Activated CD8-positive, alpha-beta memory T cell treated with anti-CD3 and anti-CD28 coated beads for 48 hours (primary cell): ENCODE data around the gene SLC25A34.
A peak's percentile ranks its signal among the peaks of the same experiment; 100 is the strongest.

Experiments used
- DNase-seq, 3 experiments: peaks; one replicate each; pipeline ENCODE4 v3.0.0-alpha.2; 2020; ENCODE audit warnings: low read depth in 2 of 3, low spot score in 2 of 3

SLC25A34 gene

GRCh38 chr1:15732686-15733081, 3.4 kb upstream of the SLC25A34 start:
- DNase-seq, result no peak

DNA sequence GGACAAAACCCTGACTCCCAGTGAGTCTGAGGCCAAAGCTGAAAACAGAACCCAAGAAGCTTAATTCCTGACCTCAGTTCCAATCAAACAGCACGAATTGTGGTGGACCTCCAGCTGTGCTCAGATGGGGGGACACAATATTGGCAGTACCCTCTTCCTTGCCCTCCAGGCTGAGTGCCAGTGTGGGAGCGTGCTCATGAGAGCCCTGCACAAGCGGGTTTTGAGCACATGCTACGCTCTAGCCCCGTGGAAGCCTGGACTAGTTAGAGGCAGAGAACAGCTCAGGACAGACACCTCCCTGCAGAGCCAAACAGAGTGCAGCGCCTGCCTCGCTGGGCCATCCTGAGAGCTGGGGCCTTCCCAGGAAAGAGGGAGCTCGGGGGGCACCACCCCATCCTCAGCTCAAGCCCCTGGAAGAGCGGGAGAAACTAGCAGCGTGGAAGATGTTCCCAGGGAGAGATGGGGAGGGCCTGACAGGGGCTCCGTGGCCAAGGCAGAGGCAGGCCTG, 2.8 kb upstream of the SLC25A34 start:
- no peak for DNase-seq

GRCh38 chr1:15733726-15734226, 2.3 kb upstream of the SLC25A34 start:
- DNase-seq, result no peak

DNA sequence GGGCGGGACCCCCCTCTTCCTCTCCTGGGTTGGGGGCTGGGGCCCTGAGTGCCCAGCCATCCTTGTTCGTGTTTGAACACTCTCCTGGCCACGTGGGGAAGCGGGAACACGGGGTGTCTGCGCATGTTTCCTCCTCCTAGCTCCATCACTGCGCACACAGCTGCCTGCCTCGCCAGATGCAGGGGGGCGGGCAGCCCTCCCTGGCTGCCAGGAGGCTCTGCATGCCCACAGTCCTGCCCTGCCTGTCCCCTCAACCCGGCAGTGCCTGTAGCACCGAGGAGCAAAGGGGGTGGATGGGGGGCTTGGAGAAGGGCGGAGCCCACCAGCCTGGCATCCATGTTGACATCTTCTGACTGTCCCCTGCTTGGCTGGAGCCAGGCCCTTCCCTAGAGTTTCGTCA, 1.8 kb upstream of the SLC25A34 start:
- DNase-seq, result no peak

DNA sequence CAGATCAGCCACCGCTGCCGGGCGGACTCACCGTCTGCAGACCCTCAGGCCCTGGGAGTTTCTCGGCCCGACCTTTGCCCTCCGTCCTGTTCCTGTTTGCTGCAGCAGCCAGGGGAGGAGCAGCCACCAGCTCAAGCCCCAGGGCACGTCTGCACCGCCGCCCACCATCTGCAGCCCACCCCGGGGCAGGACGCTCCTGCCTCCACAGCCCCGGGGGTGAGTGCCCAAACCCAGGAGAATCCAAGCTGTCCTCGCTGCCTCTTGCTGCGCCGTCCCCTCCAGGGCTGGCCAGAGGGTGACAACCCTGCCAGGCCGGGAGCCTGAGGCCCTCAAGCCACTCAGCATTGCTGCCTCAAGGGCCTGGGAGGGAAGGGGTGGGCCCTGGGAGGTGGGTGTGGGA, 1.2 kb upstream of the SLC25A34 start:
- no peak for DNase-seq

GRCh38 chr1:15735304-15736037, 587 bp upstream of the SLC25A34 start:
- DNase-seq, result no peak

DNA sequence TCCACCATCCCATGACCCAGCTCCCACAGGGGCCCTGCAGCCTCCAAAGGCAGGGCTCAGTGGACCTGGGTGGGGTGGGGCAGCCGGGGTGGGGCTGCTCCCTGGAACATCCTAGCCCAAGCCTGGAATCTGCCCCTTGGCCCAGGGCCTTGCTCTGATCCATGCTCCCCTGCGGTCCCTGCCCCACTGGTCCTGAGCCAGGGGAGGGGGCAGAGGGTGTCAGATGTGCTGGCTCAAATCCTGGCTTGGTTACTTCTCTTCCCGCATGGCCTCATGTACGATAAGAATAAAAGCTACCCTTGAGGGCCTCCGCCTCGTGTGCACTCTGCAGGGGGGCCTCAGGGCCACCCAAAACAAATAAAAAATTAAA, 819 bp downstream of the SLC25A34 start:
- no peak for DNase-seq

- DNase-seq, result no peak
Measured at GRCh38 chr1:15737324-15738319, 1.6 kb downstream of the SLC25A34 start.

DNA sequence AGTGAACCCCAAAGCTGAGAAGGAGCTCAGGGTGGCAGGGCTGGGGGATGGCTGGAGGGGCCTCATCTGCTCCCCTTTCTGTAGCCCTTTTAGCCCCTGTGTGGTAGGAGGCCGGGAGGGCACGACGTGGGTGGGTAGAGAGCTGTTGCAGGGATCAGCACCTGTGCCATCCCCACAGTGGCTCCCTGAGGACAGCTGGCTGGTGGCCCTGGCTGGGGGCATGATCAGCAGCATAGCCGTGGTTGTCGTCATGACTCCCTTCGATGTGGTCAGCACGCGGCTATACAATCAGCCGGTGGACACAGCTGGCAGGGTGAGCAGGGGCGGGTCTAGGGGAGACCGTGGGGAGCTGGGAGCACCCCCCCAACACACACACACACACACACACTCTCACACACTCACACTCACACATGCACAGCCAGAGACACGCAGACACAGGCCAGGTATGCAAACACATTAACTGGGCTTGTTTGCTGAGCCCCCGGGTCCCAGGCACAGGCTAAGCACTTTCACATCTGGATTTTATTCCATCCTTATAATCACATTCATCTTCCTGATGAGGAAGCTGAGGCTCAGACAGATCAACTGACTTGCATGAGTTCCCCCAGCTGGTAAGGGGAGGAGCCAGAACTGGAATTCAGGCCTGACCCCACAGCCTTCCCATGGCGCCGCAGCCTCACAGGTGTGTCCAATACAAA, 2.5 kb downstream of the SLC25A34 start:
- no peak for DNase-seq

DNA sequence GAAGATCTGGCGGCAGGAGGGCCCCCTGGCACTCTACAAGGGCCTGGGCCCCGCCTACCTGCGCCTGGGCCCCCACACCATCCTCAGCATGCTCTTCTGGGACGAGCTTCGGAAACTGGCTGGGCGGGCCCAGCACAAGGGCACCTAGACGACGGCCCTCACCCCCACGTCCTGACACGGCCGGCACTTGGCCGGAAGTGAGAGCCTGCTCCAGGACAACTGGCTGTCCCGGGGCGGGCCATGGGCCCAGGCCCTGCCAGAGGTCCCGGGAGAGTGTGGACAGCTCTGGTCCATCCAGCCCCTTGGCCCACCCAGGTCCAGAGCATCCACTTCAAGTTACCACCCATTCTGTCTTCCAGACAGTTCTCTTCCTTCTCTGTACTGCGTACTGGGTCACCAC, 3.2 kb downstream of the SLC25A34 start:
- DNase-seq, result no peak

GRCh38 chr1:15739745-15740144, 3.7 kb downstream of the SLC25A34 start:
- DNase-seq, result no peak

GRCh38 chr1:15740924-15741850, 5.1 kb downstream of the SLC25A34 start:
- peak; percentile 33 to 45 (median 34) for DNase-seq

DNA sequence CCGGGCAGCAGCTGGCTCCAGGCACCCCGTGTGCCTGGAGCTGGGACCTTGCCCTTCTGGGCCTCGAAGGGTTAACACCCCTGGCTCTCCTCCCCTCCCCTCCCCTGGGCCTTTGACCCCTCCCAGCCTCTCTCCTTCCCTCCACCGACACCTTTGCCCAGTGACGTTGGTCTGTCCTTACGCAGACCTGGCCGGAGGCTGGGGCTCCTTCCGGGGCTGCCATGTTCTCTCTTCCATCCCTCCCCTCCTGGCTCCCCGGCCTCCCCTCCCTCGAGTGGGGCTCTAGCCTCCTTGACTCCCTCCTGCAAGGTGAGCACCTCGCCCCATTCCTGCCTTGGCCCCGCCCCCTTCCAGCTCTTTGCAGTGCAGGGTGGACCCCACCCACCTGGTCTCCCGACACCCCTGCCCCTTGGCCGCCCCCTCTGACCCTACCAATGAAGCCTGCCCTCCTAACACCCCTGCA, 6.3 kb downstream of the SLC25A34 start, which contains the start of gene TMEM82:
Gene TMEM82, plus strand, starts transcription at position 161 of the 463 bp plus-strand sequence. Its CDS starts 61 bp downstream, at position 222.
- DNase-seq, result no peak

DNA sequence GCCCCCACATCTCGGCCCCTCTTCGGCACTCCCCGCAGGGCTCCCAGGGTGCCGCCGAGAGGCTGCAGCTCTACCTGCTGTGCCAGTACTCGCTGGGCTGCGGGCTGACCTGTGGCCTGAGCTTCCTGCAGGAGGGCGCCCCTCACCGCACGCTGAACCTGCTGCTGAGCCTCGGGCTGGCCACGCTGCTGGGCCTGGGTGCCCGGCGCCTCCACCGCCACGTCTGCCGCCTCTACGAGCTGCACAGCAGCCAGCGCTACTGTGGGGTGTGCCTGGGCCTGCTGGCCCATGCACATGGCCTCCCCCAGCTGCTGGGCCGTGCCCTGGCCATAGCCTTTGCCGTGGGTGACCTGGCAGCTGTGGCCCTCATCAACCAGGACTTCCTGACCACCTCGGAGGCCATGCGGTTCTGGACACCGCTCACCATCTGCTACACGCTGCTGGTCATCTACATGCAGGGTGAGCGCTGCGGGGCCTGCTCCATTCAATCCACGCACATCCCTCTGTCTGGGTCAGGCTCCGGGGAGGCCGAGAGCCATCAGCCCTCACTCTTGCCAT, 8.1 kb downstream of the SLC25A34 start:
- no peak for DNase-seq

GRCh38 chr1:15747378-15747777, 11.3 kb downstream of the SLC25A34 start:
- no peak for DNase-seq

- no peak for DNase-seq
Measured at GRCh38 chr1:15748264-15748663, 12.2 kb downstream of the SLC25A34 start.

GRCh38 chr1:15748690-15749398, 12.8 kb downstream of the SLC25A34 start:
- DNase-seq, result no peak

GRCh38 chr1:15749399-15750291, 13.6 kb downstream of the SLC25A34 start:
- DNase-seq, result no peak
